Mesodermal cell (in vitro differentiated cells): Measurements from ENCODE around the gene SPDYE1.

Experiments
- H3K27ac ChIP-seq: 2 replicates; pipeline ENCODE4 v1.7.0; 2013; ENCODE audit warnings: mild to moderate bottlenecking, low read depth, low read length, moderate library complexity; ENCODE audit not compliant: severe bottlenecking
- H3K36me3 ChIP-seq: 2 replicates; pipeline ENCODE4 v1.7.1; 2013; ENCODE audit warnings: mild to moderate bottlenecking, low read length, moderate library complexity; ENCODE audit not compliant: control insufficient read depth, insufficient read depth
- H3K4me1 ChIP-seq: one replicate; pipeline ENCODE4 v1.7.1; 2013; ENCODE audit warnings: mild to moderate bottlenecking, low read length; ENCODE audit not compliant: insufficient read depth, control insufficient read depth, poor library complexity, severe bottlenecking
- H3K4me3 ChIP-seq: 2 replicates; pipeline ENCODE4 v1.7.0; 2013; ENCODE audit warnings: low read length, control low read depth, mild to moderate bottlenecking; ENCODE audit not compliant: insufficient read depth, poor library complexity, severe bottlenecking; ENCODE audit errors: extremely low read depth
- H3K9me3 ChIP-seq: 2 replicates; pipeline ENCODE4 v1.7.1; 2013; ENCODE audit warnings: mild to moderate bottlenecking, low read length, moderate library complexity; ENCODE audit not compliant: control insufficient read depth
- WGBS, 2 experiments: methylation state at CpG; one replicate each; pipeline ENCODE4 v1.1.5; 2013; ENCODE audit warnings: missing lambda C conversion rate in 2 of 2; ENCODE audit not compliant: insufficient coverage in 2 of 2; 5-methylcytosine and 5-hydroxymethylcytosine counted together

The SPDYE1 gene

DNA sequence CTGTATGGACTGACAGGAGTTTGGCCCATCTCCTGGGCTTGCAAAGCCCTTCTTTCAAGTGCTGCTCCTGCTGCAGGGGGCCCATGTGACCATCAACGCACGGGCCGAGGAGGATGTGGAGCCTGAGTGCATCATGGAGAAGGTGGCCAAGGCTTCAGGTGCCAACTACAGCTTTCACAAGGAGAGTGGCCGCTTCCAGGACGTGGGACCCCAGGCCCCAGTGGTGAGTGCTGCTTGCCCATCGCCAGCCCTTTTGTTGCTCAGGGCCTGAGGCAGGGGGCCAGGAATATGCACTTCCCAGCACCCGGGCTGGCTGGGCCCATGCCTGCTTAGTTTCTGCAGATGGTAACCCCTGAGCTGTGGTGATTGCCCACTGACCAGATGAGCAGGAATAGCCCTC, 59.0 kb downstream of the SPDYE1 start:
- peaks cover 95% of the 10 kb centered on the region for H3K36me3 ChIP-seq
- H3K27ac ChIP-seq, result no peak overlapping the region
- 89 to 94% methylated on average over 7 of the region's 7 CpGs for WGBS, 2 experiments

DNA sequence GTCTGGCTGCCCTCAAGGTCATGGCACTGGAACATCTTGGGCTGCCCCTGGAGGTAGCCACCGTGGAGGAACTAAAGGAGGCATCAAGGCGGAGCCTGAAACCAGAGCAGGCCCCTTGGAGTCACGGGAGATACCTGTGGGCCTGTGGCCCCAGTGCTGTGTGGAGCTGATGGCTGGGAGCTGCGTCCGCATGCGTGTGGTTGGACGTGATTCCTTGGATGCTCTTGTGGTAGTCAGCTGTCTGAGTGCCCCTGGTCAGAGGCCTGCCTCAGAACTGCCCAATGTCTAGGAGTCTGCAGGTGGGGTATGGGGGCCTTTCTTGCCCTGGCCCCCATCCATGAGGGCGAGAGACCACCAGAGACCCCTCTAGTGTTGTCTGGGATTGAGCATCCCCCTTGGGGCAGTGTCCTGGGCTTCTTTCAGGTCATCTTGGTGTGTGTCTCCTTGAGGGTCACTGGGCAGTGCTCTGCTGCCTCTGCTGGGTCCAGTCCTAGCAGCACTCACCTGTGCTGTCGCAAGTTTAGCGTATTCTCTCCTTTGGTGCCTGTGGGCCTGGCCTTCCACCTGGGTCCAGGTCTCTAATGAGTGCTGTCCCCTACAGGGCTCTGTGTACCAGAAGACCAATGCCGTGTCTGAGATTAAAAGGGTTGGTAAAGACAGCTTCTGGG, 59.6 kb downstream of the SPDYE1 start:
- WGBS, 2 experiments, result 96 to 99% methylated on average over 11 of the region's 11 CpGs
- Histone ChIP-seq H3K36me3 (peaks cover 95% of the 10 kb centered on the region), H3K4me1 (no peaks in the 10 kb centered on the region), H3K27ac (no peak overlapping the region), H3K9me3 (no peaks in the 10 kb centered on the region), H3K4me3 (no peak overlapping the region)

More for the DNA sequence above, 59.0 kb downstream of the SPDYE1 start:
- no peaks in the 10 kb centered on the region for H3K4me1 ChIP-seq
- H3K9me3 ChIP-seq, result no peaks in the 10 kb centered on the region
- H3K4me3 ChIP-seq, result no peak overlapping the region

DNA sequence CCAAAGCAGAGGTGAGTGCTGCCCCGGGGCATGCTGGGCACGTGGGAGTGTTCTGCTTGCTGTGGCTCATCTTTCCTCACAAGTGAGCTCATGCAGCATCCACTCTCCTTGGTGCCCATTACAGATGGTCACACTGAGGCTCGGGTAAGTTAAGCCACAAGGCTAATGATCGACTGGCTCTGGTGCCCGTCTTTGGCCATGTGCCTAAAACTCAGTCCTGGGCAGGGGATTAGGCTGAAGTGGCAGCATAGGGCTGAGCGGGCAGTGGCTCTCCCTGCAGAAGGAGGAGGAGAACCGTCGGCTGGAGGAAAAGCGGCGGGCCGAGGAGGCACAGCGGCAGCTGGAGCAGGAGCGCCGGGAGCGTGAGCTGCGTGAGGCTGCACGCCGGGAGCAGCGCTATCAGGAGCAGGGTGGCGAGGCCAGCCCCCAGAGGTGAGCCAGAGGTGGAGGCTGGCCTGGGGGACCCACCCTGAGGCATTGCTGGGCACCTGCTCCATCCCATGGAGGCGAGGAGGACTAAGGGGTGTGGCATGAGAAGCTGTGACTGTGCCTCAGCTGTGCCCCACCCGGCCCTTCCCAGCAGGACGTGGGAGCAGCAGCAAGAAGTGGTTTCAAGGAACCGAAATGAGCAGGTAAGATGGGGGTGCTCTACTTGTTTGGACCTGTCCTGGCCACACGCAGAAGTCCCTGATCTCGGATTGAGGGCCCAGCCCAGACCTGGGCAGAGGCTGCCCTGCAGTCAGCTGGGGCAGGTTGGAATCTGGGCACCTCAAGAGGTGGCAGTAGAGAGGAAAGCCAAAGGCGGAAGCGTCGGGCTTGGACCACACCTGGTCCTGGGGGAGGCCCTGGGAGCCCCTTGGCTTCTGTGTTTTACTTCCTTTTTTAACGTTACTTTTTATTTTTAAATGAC, 60.4 kb downstream of the SPDYE1 start:
- Histone ChIP-seq H3K4me1 (no peaks in the 10 kb centered on the region), H3K9me3 (no peaks in the 10 kb centered on the region), H3K4me3 (no peak overlapping the region), H3K36me3 (peaks cover 90% of the 10 kb centered on the region), H3K27ac (no peak overlapping the region)
- 96 to 98% methylated on average over 19 to 24 of the region's 30 CpGs for WGBS, 2 experiments

DNA sequence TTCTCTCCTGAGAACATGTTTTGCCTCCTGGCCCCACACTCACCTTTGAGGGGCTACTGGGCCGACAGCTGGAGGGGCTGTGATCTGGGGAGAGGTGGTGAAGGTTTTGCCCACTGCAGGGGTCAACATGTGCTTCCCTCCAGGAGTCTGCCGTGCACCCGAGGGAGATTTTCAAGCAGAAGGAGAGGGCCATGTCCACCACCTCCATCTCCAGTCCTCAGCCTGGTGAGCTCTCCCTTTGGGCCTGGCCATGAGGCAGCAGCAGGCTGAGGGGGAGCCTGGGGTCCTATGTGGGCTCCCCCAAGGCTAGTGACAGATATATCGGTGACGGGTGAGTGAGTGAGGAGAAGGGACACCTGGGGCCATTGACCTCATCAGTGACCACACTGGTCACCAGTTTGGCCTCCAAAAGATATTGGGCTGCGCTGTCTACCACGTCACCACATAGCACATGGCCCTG, 61.1 kb downstream of the SPDYE1 start:
- no peaks in the 10 kb centered on the region for H3K9me3 ChIP-seq
- no peak overlapping the region for H3K4me3 ChIP-seq
- no peaks in the 10 kb centered on the region for H3K4me1 ChIP-seq
- peaks cover 83% of the 10 kb centered on the region for H3K36me3 ChIP-seq
- no peak overlapping the region for H3K27ac ChIP-seq
- WGBS, 2 experiments, result 100% methylated on average over 6 to 7 of the region's 7 CpGs

DNA sequence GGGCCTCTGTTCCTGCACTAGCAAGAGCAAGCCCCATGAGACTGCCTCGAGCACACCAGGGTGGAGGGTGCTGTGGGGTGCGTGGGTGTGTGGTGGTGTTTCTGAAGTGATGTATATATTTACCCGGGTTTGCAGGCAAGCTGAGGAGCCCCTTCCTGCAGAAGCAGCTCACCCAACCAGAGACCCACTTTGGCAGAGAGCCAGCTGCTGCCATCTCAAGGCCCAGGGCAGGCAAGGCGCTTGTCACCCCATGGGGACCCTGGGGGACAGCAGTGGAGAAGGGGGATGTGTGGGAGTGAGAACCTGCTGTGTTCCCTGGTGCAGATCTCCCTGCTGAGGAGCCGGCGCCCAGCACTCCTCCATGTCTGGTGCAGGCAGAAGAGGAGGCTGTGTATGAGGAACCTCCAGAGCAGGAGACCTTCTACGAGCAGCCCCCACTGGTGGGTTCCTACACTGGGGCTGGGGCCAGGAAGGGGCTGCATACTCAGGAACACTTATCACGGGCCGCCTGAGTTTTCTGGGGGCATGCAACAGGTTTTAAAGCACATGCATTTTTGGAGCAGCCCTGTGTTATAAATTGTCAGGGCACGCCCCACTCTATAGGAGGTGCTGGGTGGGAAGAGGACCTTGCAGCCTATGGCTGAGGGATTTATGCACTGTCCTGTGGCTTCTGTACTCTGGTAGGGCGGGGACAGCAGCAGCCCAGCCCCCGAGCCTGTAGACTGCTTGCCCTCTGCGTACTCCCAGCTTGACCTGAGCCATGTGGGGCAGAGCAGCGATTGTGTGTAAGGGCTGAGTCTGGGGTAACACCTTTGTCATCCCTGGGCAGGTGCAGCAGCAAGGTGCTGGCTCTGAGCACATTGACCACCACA, 61.8 kb downstream of the SPDYE1 start:
- H3K36me3 ChIP-seq, result peaks cover 79% of the 10 kb centered on the region
- H3K9me3 ChIP-seq, result no peaks in the 10 kb centered on the region
- H3K4me1 ChIP-seq, result no peaks in the 10 kb centered on the region
- no peak overlapping the region for H3K27ac ChIP-seq
- 94 to 99% methylated on average over 10 to 13 of the region's 14 CpGs for WGBS, 2 experiments
- no peak overlapping the region for H3K4me3 ChIP-seq
